Nephron progenitor cell (in vitro differentiated cells): ENCODE data around the gene GABPB1.

Experiments
- DNase-seq: peaks from one replicate; pipeline ENCODE4 v3.0.0; 2021
- H3K27ac Mint-ChIP-seq: 2 replicates; pipeline ENCODE4 v1.8.0; 2021; ENCODE audit warnings: mild to moderate bottlenecking, moderate library complexity, mixed read lengths
- H3K27me3 Mint-ChIP-seq: 2 replicates; pipeline ENCODE4 v1.8.0; 2021; ENCODE audit warnings: mild to moderate bottlenecking, low read depth, mixed read lengths; ENCODE audit not compliant: poor library complexity
- H3K36me3 Mint-ChIP-seq: 2 replicates; pipeline ENCODE4 v1.8.0; 2021; ENCODE audit warnings: low read depth, mixed read lengths
- H3K4me1 Mint-ChIP-seq: 2 replicates; pipeline ENCODE4 v1.8.0; 2021; ENCODE audit warnings: mixed read lengths
- H3K4me3 Mint-ChIP-seq: 2 replicates; pipeline ENCODE4 v1.8.0; 2021; ENCODE audit warnings: mild to moderate bottlenecking, moderate library complexity, mixed read lengths
- H3K9me3 Mint-ChIP-seq: 2 replicates; pipeline ENCODE4 v1.8.0; 2021; ENCODE audit warnings: mild to moderate bottlenecking, moderate library complexity, mixed read lengths
- CTCF ChIP-seq: fragments of 200-600 bp; sonication (generic); IDR thresholded peaks from 2 replicates; pipeline ENCODE4 v1.5.0; 2021; ENCODE audit warnings: antibody characterized with exemption

The GABPB1 gene

GRCh38 chr15:50227076-50227475 lies 127.9 kb downstream of the GABPB1 start:
- no peaks in the 10 kb centered on the region for H3K9me3 Mint-ChIP-seq
- no peak overlapping the region for H3K4me3 Mint-ChIP-seq
- DNase-seq, result no peak
- TF ChIP-seq CTCF, result no peak
- H3K4me1 Mint-ChIP-seq, result peaks cover 4% of the 10 kb centered on the region
- H3K27ac Mint-ChIP-seq, result no peak overlapping the region
- H3K27me3 Mint-ChIP-seq, result no peaks in the 10 kb centered on the region
- H3K36me3 Mint-ChIP-seq, result no peaks in the 10 kb centered on the region

- DNase-seq, result no peak
- no peak overlapping the region for H3K27ac Mint-ChIP-seq
- no peak for TF ChIP-seq CTCF
These were observed 129.1 kb downstream of the GABPB1 start for GRCh38 chr15:50225938-50226337.

More at GRCh38 chr15:50225938-50226337, 129.1 kb downstream of the GABPB1 start:
- no peaks in the 10 kb centered on the region for H3K27me3 Mint-ChIP-seq
- no peaks in the 10 kb centered on the region for H3K36me3 Mint-ChIP-seq
- H3K4me1 Mint-ChIP-seq, result peaks cover 6% of the 10 kb centered on the region
- H3K9me3 Mint-ChIP-seq, result no peaks in the 10 kb centered on the region
- H3K4me3 Mint-ChIP-seq, result no peak overlapping the region
